ENCODE data around the gene EME2.

EME2 gene

GRCh38 chr16:1821861-1822611, 49.4 kb downstream of the EME2 start:
- no peak for DNase-seq

GRCh38 chr16:1822801-1823200, 50.2 kb downstream of the EME2 start:
- DNase-seq = no peak

- no peak for DNase-seq
Observed at GRCh38 chr16:1823821-1824220, 51.2 kb downstream of the EME2 start.

GRCh38 chr16:1825381-1825863, 52.8 kb downstream of the EME2 start:
- no peak for DNase-seq

All from stimulated activated naive CD4-positive, alpha-beta T cell treated with Interleukin-2 at 50 U/mL for 16 hours (primary cell).